Progenitor cell of endocrine pancreas (in vitro differentiated cells): Measurements from ENCODE around the gene PPP1R13L. TPM values are rescaled to one million over a fixed set of nuclear protein-coding genes. Genes with fewer than 3 reads are reported as not detected.

Source experiments
- DNase-seq: peaks from one replicate; pipeline ENCODE4 v3.0.0; 2021; ENCODE audit warnings: low spot score; ENCODE audit not compliant: unreplicated experiment
- H3K27ac Mint-ChIP-seq: 2 replicates; pipeline ENCODE4 v1.8.0; 2021; ENCODE audit warnings: mild to moderate bottlenecking, moderate library complexity, mixed read lengths
- H3K27me3 Mint-ChIP-seq: 2 replicates; pipeline ENCODE4 v1.8.0; 2021; ENCODE audit warnings: mixed read lengths
- H3K36me3 Mint-ChIP-seq: 2 replicates; pipeline ENCODE4 v1.8.0; 2022; ENCODE audit warnings: mixed read lengths; ENCODE audit not compliant: insufficient read depth
- H3K4me1 Mint-ChIP-seq: 2 replicates; pipeline ENCODE4 v1.8.0; 2021; ENCODE audit warnings: low read depth, mixed read lengths
- H3K4me3 Mint-ChIP-seq: 2 replicates; pipeline ENCODE4 v1.8.0; 2021; ENCODE audit warnings: low read depth, mild to moderate bottlenecking, moderate library complexity, mixed read lengths
- H3K9me3 Mint-ChIP-seq: 2 replicates; pipeline ENCODE4 v1.8.0; 2021; ENCODE audit warnings: low read depth, mixed read lengths
- total RNA-seq: library from RNA; stranded (reverse); gene quantifications from 2 replicates; pipeline ENCODE4 v1.2.1, GENCODE V29; 2021
- TF ChIP-seq, protein P1 (sequence below): fragments of 200-600 bp; sonication (generic); IDR thresholded peaks from one replicate; pipeline ENCODE4 v1.5.0; 2021; ENCODE audit warnings: antibody characterized with exemption, mild to moderate bottlenecking; ENCODE audit not compliant: unreplicated experiment

The PPP1R13L gene
- total RNA-seq, 1 donor from 2014 or later, result 27.2 TPM

DNA sequence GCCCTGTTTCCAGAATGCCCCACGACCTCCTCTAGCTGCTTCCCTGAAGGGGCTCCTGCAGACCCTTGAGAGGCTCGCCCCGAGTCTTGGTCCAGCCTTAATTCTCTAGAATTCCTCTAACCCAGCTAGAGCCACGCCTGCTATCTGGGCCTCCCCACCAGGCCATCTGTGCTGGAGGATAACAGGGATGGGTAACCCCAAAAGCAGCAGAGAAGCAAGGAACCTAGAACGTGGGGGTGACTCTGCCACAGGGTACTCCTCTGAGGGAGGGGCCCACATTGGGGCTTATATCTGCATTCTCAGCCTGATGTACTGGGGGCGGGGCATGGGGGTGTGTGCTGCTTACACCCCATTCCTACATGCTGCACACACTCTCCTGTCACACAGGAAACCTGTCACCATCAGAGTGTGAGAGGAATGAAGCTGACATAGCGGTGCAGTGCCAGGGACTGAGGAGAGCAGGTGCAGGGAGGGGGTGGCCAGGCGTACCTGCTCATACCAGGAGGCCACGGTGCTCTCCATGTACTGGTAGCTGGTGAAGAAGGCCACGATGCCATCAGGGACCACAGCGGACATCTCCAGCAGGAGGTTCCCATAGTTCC, 50.5 kb downstream of the PPP1R13L start:
- no peaks in the 10 kb centered on the region for H3K4me1 Mint-ChIP-seq
- peaks cover 24% of the 10 kb centered on the region for H3K36me3 Mint-ChIP-seq
- no peaks in the 10 kb centered on the region for H3K27me3 Mint-ChIP-seq

DNA sequence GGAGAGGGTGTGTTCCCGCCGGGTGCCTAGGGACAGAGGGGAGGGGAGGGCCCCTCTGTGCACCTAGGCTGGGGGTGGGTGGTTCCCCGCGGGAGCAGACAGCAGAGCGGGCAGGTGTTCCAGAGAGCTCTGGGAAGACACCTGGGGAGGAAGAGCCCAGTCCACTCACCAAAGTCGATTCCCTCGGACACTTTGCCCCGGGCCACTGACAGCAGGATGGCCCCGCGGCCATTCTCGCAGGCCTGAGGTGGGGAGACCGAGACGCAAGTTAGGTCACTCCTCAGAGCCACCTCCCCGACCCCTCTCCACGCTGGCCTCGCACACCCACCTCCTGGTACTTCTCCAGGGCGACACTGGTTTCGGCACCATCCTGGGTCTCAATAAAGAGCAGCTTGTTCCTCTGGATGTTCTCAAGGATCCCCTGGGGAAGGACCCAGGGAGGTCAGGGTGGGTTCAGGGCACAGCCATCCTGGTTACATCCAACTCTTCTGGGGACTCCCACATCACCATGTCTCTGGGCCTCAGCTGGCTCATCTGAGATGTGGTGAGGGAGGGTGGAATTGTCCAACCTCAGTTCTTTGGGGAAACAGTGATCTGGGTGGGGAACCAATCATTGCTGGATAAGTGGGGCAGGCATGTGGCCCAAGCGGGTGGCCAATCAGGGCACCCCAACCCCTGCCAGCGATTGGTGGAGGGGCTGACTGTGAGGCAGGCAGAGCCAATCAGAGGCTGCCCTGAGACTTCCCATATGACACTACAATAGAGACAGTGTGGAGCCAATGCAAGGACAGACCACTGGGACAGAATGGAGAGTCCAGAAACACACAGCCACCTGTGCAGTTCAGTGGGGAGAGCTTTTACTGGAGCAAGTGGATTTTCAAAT, 51.7 kb downstream of the PPP1R13L start:
- Mint-ChIP-seq H3K36me3 (peaks cover 23% of the 10 kb centered on the region), H3K27me3 (no peaks in the 10 kb centered on the region), H3K4me1 (no peaks in the 10 kb centered on the region), H3K9me3 (no peaks in the 10 kb centered on the region), H3K27ac (no peak overlapping the region), H3K4me3 (no peak overlapping the region)
- no peak for DNase-seq
- TF ChIP-seq, protein P1, sequence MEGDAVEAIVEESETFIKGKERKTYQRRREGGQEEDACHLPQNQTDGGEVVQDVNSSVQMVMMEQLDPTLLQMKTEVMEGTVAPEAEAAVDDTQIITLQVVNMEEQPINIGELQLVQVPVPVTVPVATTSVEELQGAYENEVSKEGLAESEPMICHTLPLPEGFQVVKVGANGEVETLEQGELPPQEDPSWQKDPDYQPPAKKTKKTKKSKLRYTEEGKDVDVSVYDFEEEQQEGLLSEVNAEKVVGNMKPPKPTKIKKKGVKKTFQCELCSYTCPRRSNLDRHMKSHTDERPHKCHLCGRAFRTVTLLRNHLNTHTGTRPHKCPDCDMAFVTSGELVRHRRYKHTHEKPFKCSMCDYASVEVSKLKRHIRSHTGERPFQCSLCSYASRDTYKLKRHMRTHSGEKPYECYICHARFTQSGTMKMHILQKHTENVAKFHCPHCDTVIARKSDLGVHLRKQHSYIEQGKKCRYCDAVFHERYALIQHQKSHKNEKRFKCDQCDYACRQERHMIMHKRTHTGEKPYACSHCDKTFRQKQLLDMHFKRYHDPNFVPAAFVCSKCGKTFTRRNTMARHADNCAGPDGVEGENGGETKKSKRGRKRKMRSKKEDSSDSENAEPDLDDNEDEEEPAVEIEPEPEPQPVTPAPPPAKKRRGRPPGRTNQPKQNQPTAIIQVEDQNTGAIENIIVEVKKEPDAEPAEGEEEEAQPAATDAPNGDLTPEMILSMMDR, result no peak

More for the DNA sequence above, 50.5 kb downstream of the PPP1R13L start:
- DNase-seq, result no peak
- TF ChIP-seq, protein P1, result no peak
- Mint-ChIP-seq H3K9me3 (no peaks in the 10 kb centered on the region), H3K27ac (no peak overlapping the region), H3K4me3 (no peak overlapping the region)

DNA sequence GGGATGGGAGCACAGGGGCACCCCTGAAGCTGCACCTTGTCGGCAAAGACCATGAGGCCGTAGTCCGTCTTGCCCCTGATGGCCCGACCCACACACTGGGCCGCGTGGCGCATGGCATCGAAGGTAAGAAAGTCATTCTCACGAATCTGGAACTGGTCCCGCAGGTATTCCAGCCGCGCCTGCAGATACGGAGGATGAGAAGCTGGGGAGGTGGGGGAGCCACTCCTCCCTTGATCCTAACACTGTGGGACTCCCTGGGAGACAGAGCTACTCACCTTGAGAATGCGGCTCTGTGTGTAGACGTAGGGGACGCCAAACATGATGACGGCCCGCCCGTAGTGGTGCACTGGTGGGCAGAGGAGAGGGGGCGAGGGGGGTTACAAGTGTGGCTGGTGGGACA, 52.4 kb downstream of the PPP1R13L start:
- no peaks in the 10 kb centered on the region for H3K9me3 Mint-ChIP-seq
- H3K36me3 Mint-ChIP-seq, result peaks cover 17% of the 10 kb centered on the region
- no peak overlapping the region for H3K4me3 Mint-ChIP-seq
- DNase-seq, result no peak
- no peaks in the 10 kb centered on the region for H3K27me3 Mint-ChIP-seq
- no peaks in the 10 kb centered on the region for H3K4me1 Mint-ChIP-seq
- no peak overlapping the region for H3K27ac Mint-ChIP-seq
- TF ChIP-seq, protein P1, result no peak

DNA sequence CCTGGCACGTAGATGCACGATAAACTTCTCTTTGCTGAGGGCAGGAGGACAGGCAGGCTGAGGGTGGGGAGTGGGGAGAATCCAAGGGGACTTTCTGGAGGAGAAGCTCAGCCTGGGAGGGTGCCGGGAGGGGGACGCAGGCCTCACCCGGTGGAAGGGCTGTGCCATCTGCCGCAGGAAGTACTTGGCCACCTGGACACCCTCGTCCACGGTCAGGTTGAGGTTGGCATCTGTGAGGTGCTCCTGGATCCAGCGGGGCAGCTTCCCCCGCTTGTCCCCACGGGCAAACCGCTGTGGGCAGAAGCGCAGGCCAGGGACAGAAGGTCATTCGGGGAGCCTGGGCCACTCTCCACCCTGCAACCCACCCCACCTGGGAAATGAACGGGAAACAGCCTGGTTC, 52.8 kb downstream of the PPP1R13L start:
- no peak for DNase-seq
- Mint-ChIP-seq H3K9me3 (no peaks in the 10 kb centered on the region), H3K27ac (no peak overlapping the region), H3K4me3 (no peak overlapping the region), H3K27me3 (no peaks in the 10 kb centered on the region), H3K36me3 (peaks cover 15% of the 10 kb centered on the region), H3K4me1 (no peaks in the 10 kb centered on the region)
- TF ChIP-seq, protein P1, result no peak

DNA sequence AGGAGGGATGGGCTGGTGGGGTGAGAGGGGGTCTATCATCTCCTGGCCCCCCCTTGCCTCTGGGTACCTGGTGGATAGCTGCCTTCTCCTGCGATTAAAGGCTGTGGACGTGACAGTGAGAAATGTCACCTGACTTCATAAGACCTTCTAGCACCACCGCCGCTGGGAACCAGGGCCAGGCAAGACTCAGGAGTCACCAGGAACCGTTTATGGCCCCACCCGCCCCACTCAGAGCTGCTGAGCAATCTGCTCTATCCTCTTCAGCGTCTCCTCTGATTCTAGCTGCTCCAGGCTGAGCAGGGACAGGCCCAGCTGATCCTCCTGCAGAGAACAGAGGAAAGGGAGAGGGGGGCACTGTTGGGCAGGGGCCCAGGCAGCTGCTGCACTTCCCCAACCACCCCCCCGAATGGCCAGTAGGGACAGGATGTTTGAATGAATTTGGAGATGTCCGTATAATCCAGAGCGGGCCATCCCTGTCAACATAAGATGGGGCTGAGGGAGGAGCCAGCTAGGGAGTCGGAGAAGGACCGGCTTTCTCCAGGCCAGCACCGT, 53.4 kb downstream of the PPP1R13L start:
- no peak overlapping the region for H3K27ac Mint-ChIP-seq
- no peak overlapping the region for H3K4me3 Mint-ChIP-seq
- H3K36me3 Mint-ChIP-seq, result peaks cover 12% of the 10 kb centered on the region
- H3K4me1 Mint-ChIP-seq, result no peaks in the 10 kb centered on the region
- peaks cover 3% of the 10 kb centered on the region for H3K27me3 Mint-ChIP-seq
- TF ChIP-seq, protein P1, result no peak
- no peaks in the 10 kb centered on the region for H3K9me3 Mint-ChIP-seq
- DNase-seq, result no peak
